GM19372 (cell line): ENCODE measurements around the gene TRIM8.
"Not testable (repeated sequence)": the region's sequence is repeated elsewhere in the genome, so short reads cannot be mapped to it uniquely, and the experiment has no call there.

Experiments used
- ATAC-seq: cut with Tn5 transposase; IDR thresholded peaks from one replicate; pipeline ENCODE4 v1.9.1; 2021; ENCODE audit warnings: mild to moderate bottlenecking, low read depth, moderate library complexity; ENCODE audit not compliant: unreplicated experiment

Gene TRIM8

GRCh38 chr10:102682981-102683380, 38.7 kb downstream of the TRIM8 start:
- no peak for ATAC-seq

- no peak for ATAC-seq
Observed at GRCh38 chr10:102683736-102684135, 39.5 kb downstream of the TRIM8 start.

- ATAC-seq: no peak
Observed at GRCh38 chr10:102691285-102692066, 47.2 kb downstream of the TRIM8 start.

- not testable (repeated sequence) for ATAC-seq
Observed at GRCh38 chr10:102695401-102695800, 51.1 kb downstream of the TRIM8 start.

GRCh38 chr10:102696736-102697135, 52.5 kb downstream of the TRIM8 start:
- ATAC-seq: no peak

GRCh38 chr10:102698894-102699293, 54.6 kb downstream of the TRIM8 start:
- ATAC-seq: no peak

- no peak for ATAC-seq
Observed at GRCh38 chr10:102701272-102701671, 57.0 kb downstream of the TRIM8 start.

GRCh38 chr10:102701796-102702195, 57.5 kb downstream of the TRIM8 start:
- ATAC-seq: no peak

GRCh38 chr10:102702742-102703141, 58.5 kb downstream of the TRIM8 start:
- ATAC-seq: no peak

GRCh38 chr10:102704915-102705314, 60.6 kb downstream of the TRIM8 start:
- no peak for ATAC-seq

GRCh38 chr10:102705531-102705930, 61.3 kb downstream of the TRIM8 start:
- no peak for ATAC-seq
